GM21723 (cell line): ENCODE results near the gene EFEMP2.

ENCODE experiments used
- ATAC-seq: cut with Tn5 transposase; IDR thresholded peaks from one replicate; pipeline ENCODE4 v1.9.1; 2021; ENCODE audit warnings: mild to moderate bottlenecking, moderate library complexity; ENCODE audit not compliant: unreplicated experiment

Gene EFEMP2

DNA sequence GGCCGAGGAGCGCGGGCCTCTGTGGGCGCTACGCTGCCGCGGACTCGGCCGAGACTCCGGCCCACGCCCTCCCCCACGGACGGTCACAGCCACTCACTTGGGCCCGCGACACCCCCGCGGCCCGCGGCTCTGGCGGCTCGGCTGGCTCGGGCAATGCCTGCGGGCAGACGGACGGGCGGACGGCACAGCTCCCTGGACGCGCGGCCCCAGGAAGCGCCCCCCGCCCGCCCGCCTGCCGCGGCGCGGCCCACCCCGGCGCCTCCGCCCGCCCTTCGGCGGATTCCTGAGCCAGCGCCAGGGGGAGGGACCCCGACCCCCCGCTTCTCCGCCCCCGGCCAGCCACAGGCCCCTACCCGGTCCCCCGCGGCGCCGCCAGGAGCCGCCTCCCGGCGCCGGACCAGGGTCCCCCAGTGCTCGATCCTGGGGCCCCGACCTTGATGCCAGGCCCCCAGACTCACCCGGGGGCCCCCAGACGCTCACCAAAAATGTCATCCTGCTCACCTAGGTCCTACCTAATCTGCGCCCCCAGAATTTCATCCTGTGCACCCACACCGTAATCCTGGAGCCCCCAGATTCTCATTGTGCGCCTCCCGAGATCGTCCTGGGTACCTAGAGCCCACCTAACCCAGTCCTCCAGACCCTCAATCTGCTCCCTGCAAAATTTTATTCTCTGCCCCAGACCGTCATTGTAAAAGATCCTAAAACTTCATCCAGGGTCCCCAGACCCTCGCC lies at the start of gene EFEMP2:
EFEMP2 (minus strand) TSS at position 215 of the 732 bp plus-strand sequence. CDS start 446 bp downstream, outside the sequence.
- ATAC-seq: no peak

GRCh38 chr11:65921876-65922275 lies 49.3 kb upstream of the EFEMP2 start:
- ATAC-seq: no peak

DNA sequence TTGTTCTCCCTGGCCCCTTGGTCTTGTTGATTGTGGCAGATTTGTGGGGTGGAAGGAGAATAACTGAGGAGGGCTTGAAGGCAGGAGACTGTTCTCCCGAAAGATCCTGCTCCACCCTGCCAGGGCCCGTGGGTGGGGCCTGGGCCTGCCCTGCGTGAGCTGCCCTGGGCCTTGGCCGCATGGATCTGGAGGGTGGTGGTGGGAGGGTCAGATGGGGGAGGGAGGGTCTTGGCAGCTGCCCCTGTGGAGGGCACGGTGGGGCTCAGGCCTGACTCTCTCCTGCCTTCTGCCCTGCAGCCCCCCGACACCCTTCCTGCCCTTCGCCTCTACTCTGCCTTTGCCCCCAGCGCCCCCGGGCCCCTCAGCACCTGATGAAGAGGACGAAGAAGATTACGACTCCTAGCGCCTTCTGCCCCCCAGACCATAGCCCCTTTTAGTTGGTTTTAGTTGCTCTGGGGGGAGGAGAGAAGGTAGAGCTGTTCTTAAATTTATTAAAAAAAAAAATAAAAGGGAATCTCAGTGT lies 48.5 kb upstream of the EFEMP2 start:
- ATAC-seq: no peak

- no peak for ATAC-seq
These were observed 47.8 kb upstream of the EFEMP2 start for GRCh38 chr11:65920372-65920802.

DNA sequence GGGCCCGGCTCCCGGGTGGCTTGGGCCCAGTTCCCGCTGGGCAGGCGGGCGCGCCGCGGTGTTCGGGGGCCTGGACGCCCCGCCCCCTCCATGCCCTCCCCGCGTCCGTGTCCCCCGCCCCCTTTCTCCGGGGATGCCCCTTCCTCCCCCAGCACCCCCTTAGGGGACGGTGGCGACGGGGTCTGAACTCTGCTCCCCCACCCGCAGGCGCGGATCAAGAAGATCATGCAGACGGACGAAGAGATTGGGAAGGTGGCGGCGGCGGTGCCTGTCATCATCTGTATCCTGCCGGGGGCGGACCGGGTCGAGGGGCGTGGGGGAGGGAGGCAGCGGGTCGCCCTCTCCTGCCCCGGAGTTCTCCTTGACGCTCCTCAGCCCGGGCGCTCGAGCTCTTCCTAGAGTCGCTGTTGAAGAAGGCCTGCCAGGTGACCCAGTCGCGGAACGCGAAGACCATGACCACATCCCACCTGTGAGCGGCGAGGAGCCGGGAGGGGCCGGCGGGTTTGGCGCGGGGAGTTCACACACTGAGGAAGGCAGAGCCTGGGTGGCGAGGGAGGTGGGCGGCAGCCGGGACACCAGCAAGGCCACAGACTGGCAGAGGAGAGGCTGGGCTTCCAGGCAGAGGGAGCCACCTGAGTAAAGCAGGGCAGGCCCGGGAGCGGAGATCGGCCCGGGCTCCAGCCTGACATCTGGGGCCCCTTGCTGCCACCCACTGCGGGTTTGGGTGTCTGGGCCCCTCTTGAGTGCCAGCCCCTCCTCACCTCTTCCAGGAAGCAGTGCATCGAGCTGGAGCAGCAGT lies 47.2 kb upstream of the EFEMP2 start:
- ATAC-seq: peak; percentile 40

- peak; percentile 81 for ATAC-seq
These were observed 46.6 kb upstream of the EFEMP2 start, which contains the start of gene DRAP1 for GRCh38 chr11:65919141-65919572. DRAP1 (plus strand) TSS chr11:65919426; CDS start chr11:65919502, 76 bp downstream.

GRCh38 chr11:65918211-65919140 lies 45.9 kb upstream of the EFEMP2 start, which contains the start of gene C11orf68:
C11orf68 (minus strand) TSS chr11:65919062; CDS start chr11:65919031, 31 bp downstream.
- peak; percentile 58 for ATAC-seq

GRCh38 chr11:65917434-65918210 lies 45.0 kb upstream of the EFEMP2 start:
- no peak for ATAC-seq

DNA sequence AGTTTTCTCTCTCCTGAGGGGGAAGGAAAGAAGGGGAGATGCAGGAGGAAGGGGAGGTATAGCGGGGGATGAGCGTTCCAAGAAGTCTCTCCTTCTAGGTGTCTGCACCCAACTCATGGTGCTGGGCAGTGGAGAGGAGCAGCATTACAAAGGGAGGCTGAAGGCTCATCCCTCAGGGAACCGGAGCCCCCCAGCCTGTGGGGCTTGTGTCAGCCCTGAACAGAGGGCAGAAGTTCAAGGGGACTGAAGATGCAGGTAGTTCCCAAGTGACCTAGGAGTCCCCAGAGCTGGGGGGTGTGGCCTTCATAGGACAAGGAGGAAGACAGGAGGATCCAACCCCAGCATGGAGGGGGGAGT lies 44.5 kb upstream of the EFEMP2 start:
- no peak for ATAC-seq

GRCh38 chr11:65916391-65916790 lies 43.8 kb upstream of the EFEMP2 start:
- ATAC-seq: no peak

DNA sequence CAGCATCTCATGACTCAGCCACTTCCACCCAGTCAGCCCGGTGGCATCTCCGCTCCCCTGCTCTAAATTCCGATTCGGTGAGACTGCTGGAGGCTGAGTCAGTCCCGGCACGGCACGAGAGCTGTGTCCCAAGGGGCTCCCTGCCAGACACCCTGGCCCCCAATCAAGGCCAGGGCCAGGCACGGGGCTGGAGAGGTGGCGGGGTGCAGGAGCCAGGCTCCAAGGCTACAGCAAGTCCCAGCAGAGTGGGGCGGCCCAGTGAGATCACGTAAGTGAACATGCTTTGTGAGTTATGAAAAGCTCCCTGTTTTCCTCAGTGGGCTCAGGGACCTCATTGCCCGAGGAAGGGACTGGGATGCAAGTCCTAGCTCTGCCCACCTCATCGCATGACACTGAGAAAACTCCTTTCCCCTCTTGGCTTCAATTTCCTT lies 43.2 kb upstream of the EFEMP2 start:
- ATAC-seq: no peak

- no peak for ATAC-seq
These were observed 42.7 kb upstream of the EFEMP2 start for GRCh38 chr11:65915101-65915820.

DNA sequence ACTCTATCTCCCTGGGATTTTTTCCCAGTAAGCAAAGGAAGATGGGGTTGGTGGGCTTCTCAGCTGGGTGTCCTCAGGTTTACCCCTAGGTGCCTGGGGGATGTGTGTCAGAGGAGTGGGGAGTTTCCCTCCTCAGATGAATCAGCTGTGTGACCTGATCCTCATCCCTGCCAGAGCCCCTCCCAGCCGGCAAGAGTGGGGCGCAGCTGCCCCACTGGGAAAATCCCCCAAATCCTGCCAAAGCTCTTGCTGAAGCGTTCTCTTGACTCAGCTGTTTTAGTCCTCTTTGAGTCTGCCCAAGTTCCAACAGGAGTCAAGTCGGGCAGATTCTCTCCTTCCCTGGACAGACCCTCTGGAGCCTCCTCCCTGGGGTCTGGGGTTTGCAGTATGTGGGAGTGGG lies 40.2 kb upstream of the EFEMP2 start:
- ATAC-seq: no peak

- ATAC-seq: no peak
These were observed 39.3 kb upstream of the EFEMP2 start for GRCh38 chr11:65911682-65912568.

DNA sequence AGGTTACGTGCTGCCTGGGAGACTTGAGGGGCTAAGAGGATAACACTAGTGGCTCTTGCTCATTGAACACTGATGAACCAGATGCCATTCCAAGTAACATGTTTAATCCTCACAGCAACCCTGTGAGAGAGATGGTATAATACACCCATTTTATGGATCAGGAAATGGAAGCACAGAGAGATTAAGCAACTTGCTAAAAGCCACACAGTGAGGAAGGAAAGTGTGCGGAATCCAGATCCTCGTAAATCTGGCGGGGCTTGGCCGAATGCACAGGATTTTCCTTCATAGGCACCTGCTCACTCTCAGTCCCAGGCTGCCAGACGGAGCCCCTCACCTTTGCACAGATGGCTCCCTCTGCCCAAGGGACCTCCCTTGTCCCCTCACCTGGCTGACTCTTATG lies 35.3 kb upstream of the EFEMP2 start:
- ATAC-seq: no peak

- ATAC-seq: no peak
These were observed 34.0 kb upstream of the EFEMP2 start for GRCh38 chr11:65906602-65907001.

DNA sequence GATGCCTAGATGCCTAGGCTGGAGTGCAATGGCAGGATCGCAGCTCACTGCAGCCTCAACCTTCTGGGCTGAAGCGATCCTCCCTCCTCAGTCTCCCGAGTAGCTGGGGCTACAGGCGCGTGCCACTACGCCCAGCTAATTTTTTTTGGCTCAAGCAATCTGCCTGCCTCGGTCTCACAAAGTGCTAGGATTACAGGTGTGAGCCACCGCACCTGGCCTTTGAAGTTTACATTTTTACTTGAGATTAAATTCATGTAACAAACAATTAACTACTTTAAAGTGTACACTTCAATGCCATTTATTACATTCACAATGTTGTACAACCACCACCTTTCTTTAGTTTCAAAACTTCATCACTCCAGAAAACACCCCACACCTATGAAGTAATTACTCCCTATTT lies 31.1 kb upstream of the EFEMP2 start:
- ATAC-seq: no peak

DNA sequence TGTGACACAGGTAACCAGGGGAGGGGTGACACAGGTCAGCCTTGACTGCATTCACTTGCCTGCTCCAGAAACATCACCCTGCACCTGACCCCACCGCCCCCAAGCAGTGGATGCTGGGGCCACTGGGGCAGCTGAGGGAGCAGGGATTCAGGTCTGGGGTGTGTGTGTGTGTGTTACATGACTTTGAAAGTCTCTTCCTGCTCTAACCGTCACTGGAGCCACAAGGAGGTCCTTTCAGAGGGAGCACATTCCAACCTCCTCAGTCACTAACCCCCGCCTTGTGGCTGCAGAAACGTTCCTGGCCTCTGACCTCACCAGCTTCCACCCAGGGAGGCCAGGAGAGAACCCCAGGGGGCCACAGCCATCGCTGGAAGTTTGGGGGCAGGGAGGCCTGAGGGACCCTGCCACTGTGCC lies 30.5 kb upstream of the EFEMP2 start:
- ATAC-seq: no peak
